ENCODE results near the gene REEP5. TPM values are rescaled to one million over a fixed set of nuclear protein-coding genes. Genes with fewer than 3 reads are reported as not detected.

REEP5 gene
- total RNA-seq, 1 experiment from 2014 or later, result 46.2 TPM

DNA sequence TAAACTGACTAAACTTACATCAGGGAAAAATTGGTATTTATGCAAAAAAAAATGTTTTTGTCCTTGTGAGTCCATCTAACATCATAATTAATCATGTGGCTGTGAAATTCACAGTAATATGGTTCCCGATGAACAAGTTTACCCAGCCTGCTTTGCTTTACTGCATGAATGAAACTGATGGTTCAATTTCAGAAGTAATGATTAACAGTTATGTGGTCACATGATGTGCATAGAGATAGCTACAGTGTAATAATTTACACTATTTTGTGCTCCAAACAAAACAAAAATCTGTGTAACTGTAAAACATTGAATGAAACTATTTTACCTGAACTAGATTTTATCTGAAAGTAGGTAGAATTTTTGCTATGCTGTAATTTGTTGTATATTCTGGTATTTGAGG, 77.5 kb downstream of the REEP5 start:
- no peak overlapping the region for H2BK15ac ChIP-seq (ENCODE audit: low read depth, low read length)
- H3K23ac ChIP-seq (ENCODE audit: insufficient read length, low read depth, low read length), result no peak overlapping the region
- no peaks in the 10 kb centered on the region for H3K9me3 ChIP-seq (ENCODE audit: control insufficient read depth, low read depth, low read length)
- H3K79me2 ChIP-seq (ENCODE audit: insufficient read depth, low read length), result no peaks in the 10 kb centered on the region
- H3K56ac ChIP-seq (ENCODE audit: insufficient read length, low read depth, low read length), result no peak overlapping the region
- H2BK20ac ChIP-seq (ENCODE audit: low read depth, low read length, poor library complexity, severe bottlenecking), result no peak overlapping the region
- DNase-seq, result no peak
- H2AFZ ChIP-seq (ENCODE audit: low read length), result no peak overlapping the region
- no peak overlapping the region for H4K5ac ChIP-seq (ENCODE audit: insufficient read length, low read depth, low read length)
- H3K4me1 Mint-ChIP-seq, result peaks cover 14 to 19% of the 10 kb centered on the region in 2 experiments
- H3K4me3 Mint-ChIP-seq, result no peak overlapping the region
- no peaks in the 10 kb centered on the region for H4K20me1 ChIP-seq (ENCODE audit: control insufficient read depth, insufficient read depth, insufficient read length)
- peaks cover 8% of the 10 kb centered on the region for H3K4me1 ChIP-seq (ENCODE audit: insufficient read depth, low read length)
- no CpG with 5 or more reads among the region's 1 CpG for whole genome bisulfite sequencing (ENCODE audit: extremely low coverage, insufficient read length, low lambda C conversion rate)
- H2BK5ac ChIP-seq (ENCODE audit: insufficient read length, low read length), result no peak overlapping the region
- H3K23me2 ChIP-seq (ENCODE audit: insufficient read length, low read depth, low read length, poor library complexity, severe bottlenecking), result no peaks in the 10 kb centered on the region
- no peak overlapping the region for H2BK12ac ChIP-seq (ENCODE audit: insufficient read length, low read depth, low read length)
- H3K27me3 ChIP-seq (ENCODE audit: insufficient read depth, low read length), result no peaks in the 10 kb centered on the region
- H2BK120ac ChIP-seq (ENCODE audit: low read depth, low read length, poor library complexity, severe bottlenecking), result no peak overlapping the region
- no peak overlapping the region for H3K14ac ChIP-seq (ENCODE audit: insufficient read depth, low read length)
- no peak overlapping the region for H4K8ac ChIP-seq (replicated peaks; ENCODE audit: insufficient read length, low read depth, low read length)
- H3K4ac ChIP-seq (ENCODE audit: low read depth, low read length), result no peak overlapping the region
- no peak overlapping the region for H3K4me2 ChIP-seq (ENCODE audit: insufficient read depth, insufficient read length, low read length)
- no peak overlapping the region for H3T11ph ChIP-seq (ENCODE audit: low read length)
- H3K27me3 Mint-ChIP-seq (ENCODE audit: low read depth), result no peaks in the 10 kb centered on the region
- TF ChIP-seq, protein P1, sequence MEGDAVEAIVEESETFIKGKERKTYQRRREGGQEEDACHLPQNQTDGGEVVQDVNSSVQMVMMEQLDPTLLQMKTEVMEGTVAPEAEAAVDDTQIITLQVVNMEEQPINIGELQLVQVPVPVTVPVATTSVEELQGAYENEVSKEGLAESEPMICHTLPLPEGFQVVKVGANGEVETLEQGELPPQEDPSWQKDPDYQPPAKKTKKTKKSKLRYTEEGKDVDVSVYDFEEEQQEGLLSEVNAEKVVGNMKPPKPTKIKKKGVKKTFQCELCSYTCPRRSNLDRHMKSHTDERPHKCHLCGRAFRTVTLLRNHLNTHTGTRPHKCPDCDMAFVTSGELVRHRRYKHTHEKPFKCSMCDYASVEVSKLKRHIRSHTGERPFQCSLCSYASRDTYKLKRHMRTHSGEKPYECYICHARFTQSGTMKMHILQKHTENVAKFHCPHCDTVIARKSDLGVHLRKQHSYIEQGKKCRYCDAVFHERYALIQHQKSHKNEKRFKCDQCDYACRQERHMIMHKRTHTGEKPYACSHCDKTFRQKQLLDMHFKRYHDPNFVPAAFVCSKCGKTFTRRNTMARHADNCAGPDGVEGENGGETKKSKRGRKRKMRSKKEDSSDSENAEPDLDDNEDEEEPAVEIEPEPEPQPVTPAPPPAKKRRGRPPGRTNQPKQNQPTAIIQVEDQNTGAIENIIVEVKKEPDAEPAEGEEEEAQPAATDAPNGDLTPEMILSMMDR (conservative IDR thresholded peaks at IDR 0.05), result no peak
- no peak overlapping the region for H4K91ac ChIP-seq (ENCODE audit: insufficient read length, low read depth, low read length)
- H3K9me3 Mint-ChIP-seq, result peaks cover 11 to 12% of the 10 kb centered on the region in 2 experiments; a peak in 4 of 5 replicates
- no peak overlapping the region for H2AK5ac ChIP-seq (ENCODE audit: insufficient read length, low read length)
- no peak overlapping the region for H3K27ac Mint-ChIP-seq
- no peaks in the 10 kb centered on the region for H3K79me1 ChIP-seq (ENCODE audit: insufficient read depth, low read depth, low read length, poor library complexity, severe bottlenecking)
- H3K27ac ChIP-seq (ENCODE audit: insufficient read length, low read depth, low read length), result no peak overlapping the region
- H3K36me3 Mint-ChIP-seq (ENCODE audit: insufficient read depth in 1 of 3, low read depth in 3 of 3), result peaks cover 33 to 37% (median 36%) of the 10 kb centered on the region in 3 experiments
- H3K9ac ChIP-seq (ENCODE audit: extremely low read depth, insufficient read length, low read length), result no peak overlapping the region
- H3K18ac ChIP-seq (ENCODE audit: insufficient read length, low read depth, low read length), result no peak overlapping the region
